HepG2 (cell line): ENCODE data around the gene ERBB4. TPM values are rescaled to one million over a fixed set of nuclear protein-coding genes. Genes with fewer than 3 reads are reported as not detected.

Experiments used
- ARNT ChIP-seq: fragments of 450-650 bp; IDR thresholded peaks from 2 replicates; pipeline ENCODE4 v1.6.1; 2017
- GTF2F1 ChIP-seq: fragments of 150-350 bp; IDR thresholded peaks from 2 replicates; pipeline ENCODE4 v1.6.1; 2014; ENCODE audit warnings: low read length
- HIC2 ChIP-seq: sonication (generic); formaldehyde crosslinking; IDR thresholded peaks from 2 replicates; pipeline ENCODE4 v1.9.0; 2022; ENCODE audit warnings: low read depth, missing genetic modification reagents
- HMGXB3 ChIP-seq: sonication (generic); formaldehyde crosslinking; IDR thresholded peaks from 2 replicates; pipeline ENCODE4 v1.4.0; 2020; ENCODE audit warnings: missing genetic modification reagents, borderline replicate concordance
- MBNL3 ChIP-seq: fragments of 250-450 bp; sonication (Bioruptor Pico); conservative IDR thresholded peaks from 2 replicates; pipeline ENCODE4 v1.8.0; 2022; ENCODE audit warnings: mild to moderate bottlenecking, inconsistent platforms
- MYC ChIP-seq: sonication (generic); formaldehyde crosslinking; IDR thresholded peaks from 2 replicates; pipeline ENCODE4 v1.9.0; 2021; ENCODE audit warnings: missing genetic modification reagents, borderline replicate concordance
- MYPOP ChIP-seq: sonication (generic); formaldehyde crosslinking; IDR thresholded peaks from 2 replicates; pipeline ENCODE4 v1.8.1; 2023; ENCODE audit warnings: mild to moderate bottlenecking, moderate library complexity, missing genetic modification reagents
- NKX3-1 ChIP-seq: sonication (generic); formaldehyde crosslinking; IDR thresholded peaks from 2 replicates; pipeline ENCODE4 v1.5.0; 2020; ENCODE audit warnings: missing genetic modification reagents
- ONECUT2 ChIP-seq: sonication (generic); formaldehyde crosslinking; IDR thresholded peaks from 2 replicates; pipeline ENCODE4 v1.4.0; 2020; ENCODE audit warnings: missing genetic modification reagents
- PAWR ChIP-seq: sonication (generic); formaldehyde crosslinking; IDR thresholded peaks from 2 replicates; pipeline ENCODE4 v1.4.0; 2020; ENCODE audit warnings: missing genetic modification reagents, mild to moderate bottlenecking, borderline replicate concordance
- PHF21A ChIP-seq: sonication (generic); formaldehyde crosslinking; IDR thresholded peaks from 2 replicates; pipeline ENCODE4 v1.5.0; 2020; ENCODE audit warnings: mild to moderate bottlenecking, missing genetic modification reagents
- PHF5A ChIP-seq: IDR thresholded peaks from one replicate; pipeline ENCODE4 v1.6.1; 2018; ENCODE audit warnings: low read depth, missing genetic modification reagents; ENCODE audit not compliant: unreplicated experiment
- REST ChIP-seq, 2 experiments: IDR thresholded peaks; 2 replicates each; pipeline ENCODE4 v1.6.1; 2011 to 2012; ENCODE audit warnings: low read length in 2 of 2, borderline replicate concordance in 1 of 2, low read depth in 1 of 2, mild to moderate bottlenecking in 1 of 2, moderate library complexity in 1 of 2
- SRY ChIP-seq: sonication (generic); formaldehyde crosslinking; IDR thresholded peaks from 2 replicates; pipeline ENCODE4 v1.8.0; 2022; ENCODE audit warnings: mild to moderate bottlenecking, missing genetic modification reagents
- ZBTB14 ChIP-seq: sonication (generic); formaldehyde crosslinking; IDR thresholded peaks from 2 replicates; pipeline ENCODE4 v1.4.0; 2020; ENCODE audit warnings: missing genetic modification reagents
- ZNF138 ChIP-seq: sonication (generic); formaldehyde crosslinking; IDR thresholded peaks from 2 replicates; pipeline ENCODE4 v1.5.0; 2020; ENCODE audit warnings: mild to moderate bottlenecking, low read depth, missing genetic modification reagents
- ZNF615 ChIP-seq: sonication (generic); formaldehyde crosslinking; IDR thresholded peaks from 2 replicates; pipeline ENCODE4 v1.5.0; 2020; ENCODE audit warnings: mild to moderate bottlenecking, missing genetic modification reagents, borderline replicate concordance
- polyA plus RNA-seq, 8 experiments: library from polyadenylated mRNA; depleted of rRNA in 3 of 8; stranded (reverse) in 7 of 8; unstranded in 1 of 8; fragments of >200 nt; fragmentation: Illumina TruSeq in 4 of 8; extraction: Trizol in 4 of 8; gene quantifications; 2 replicates each; pipeline versions ENCODE4 v1.2.1 to v1.2.3, GENCODE V29; 2011 to 2016; ENCODE audit warnings: low read depth in 4 of 8, missing spikeins in 1 of 8, mixed read lengths in 1 of 8; ENCODE audit not compliant: insufficient read depth in 1 of 8
- total RNA-seq, 5 experiments: library from RNA; depleted of rRNA; stranded (reverse); fragments of >200 nt; fragmentation: Illumina TruSeq; extraction: Trizol; gene quantifications; 2 replicates each; pipeline ENCODE4 v1.2.3, GENCODE V29; 2016; ENCODE audit warnings: low read depth in 1 of 5

ERBB4 gene
- total and polyA plus RNA-seq, 2 of the 13 experiments (the other 11 are each of a cell fraction or from before 2014, with no cell fraction given) = not detected

- TF ChIP-seq REST (IDR thresholded peaks at IDR 0.05; ENCODE audit: borderline replicate concordance in 1 of 2, low read depth in 1 of 2, low read length in 2 of 2) = 0 out of 4 replicates have a peak, but pooled peaks of 1 of the 2 experiments have one; percentile 26
- no peak for TF ChIP-seq ONECUT2 (CRISPR knock-in tag)
- no peak for TF ChIP-seq ZNF615 (CRISPR knock-in tag)
- no peak for TF ChIP-seq MBNL3 (CRISPR knock-in tag)
- TF ChIP-seq PHF21A (CRISPR knock-in tag) = peak; percentile 46; the same call in 1 of the 2 replicates
- no peak for TF ChIP-seq ARNT
- TF ChIP-seq HMGXB3 (CRISPR knock-in tag) = no peak
- peak; percentile 11 for TF ChIP-seq PHF5A (CRISPR knock-in tag)
- TF ChIP-seq MYPOP (CRISPR knock-in tag) = no peak
- TF ChIP-seq SRY (CRISPR knock-in tag) = no peak
- no peak for TF ChIP-seq GTF2F1
- TF ChIP-seq HIC2 (CRISPR knock-in tag) = no peak
- no peak for TF ChIP-seq ZBTB14 (CRISPR knock-in tag)
- no peak for TF ChIP-seq ZNF138 (CRISPR knock-in tag)
- TF ChIP-seq NKX3-1 = no peak
- no peak for TF ChIP-seq MYC (CRISPR knock-in tag)
- TF ChIP-seq PAWR (CRISPR knock-in tag) = no peak
Observed at GRCh38 chr2:212359425-212360067, 179.1 kb downstream of the ERBB4 start (continued).
